ENCODE measurements around the gene KCNH1.

The KCNH1 gene

GRCh38 chr1:210711825-210712612, 421.9 kb downstream of the KCNH1 start:
- DNase-seq (ENCODE audit: low spot score): no peak

DNA sequence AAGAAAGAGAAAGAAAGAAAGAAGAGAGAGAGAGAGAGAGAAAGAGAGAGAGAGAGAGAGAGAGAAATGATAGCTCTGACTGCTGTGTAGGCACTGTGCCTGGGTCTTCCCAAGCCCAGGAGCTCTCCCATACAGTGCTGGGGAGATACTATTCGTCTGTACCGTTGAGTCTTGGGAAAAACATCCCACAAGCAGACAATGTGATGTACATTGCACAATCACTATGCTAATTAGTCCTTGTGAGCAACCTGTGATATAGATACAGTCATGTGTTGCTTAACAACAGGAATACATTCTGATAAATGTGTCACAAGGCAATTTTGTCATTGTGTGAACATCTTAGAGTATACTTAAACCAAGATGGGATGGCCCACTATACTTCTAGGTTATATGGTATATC, 424.2 kb downstream of the KCNH1 start:
- DNase-seq (ENCODE audit: low spot score): no peak

DNA sequence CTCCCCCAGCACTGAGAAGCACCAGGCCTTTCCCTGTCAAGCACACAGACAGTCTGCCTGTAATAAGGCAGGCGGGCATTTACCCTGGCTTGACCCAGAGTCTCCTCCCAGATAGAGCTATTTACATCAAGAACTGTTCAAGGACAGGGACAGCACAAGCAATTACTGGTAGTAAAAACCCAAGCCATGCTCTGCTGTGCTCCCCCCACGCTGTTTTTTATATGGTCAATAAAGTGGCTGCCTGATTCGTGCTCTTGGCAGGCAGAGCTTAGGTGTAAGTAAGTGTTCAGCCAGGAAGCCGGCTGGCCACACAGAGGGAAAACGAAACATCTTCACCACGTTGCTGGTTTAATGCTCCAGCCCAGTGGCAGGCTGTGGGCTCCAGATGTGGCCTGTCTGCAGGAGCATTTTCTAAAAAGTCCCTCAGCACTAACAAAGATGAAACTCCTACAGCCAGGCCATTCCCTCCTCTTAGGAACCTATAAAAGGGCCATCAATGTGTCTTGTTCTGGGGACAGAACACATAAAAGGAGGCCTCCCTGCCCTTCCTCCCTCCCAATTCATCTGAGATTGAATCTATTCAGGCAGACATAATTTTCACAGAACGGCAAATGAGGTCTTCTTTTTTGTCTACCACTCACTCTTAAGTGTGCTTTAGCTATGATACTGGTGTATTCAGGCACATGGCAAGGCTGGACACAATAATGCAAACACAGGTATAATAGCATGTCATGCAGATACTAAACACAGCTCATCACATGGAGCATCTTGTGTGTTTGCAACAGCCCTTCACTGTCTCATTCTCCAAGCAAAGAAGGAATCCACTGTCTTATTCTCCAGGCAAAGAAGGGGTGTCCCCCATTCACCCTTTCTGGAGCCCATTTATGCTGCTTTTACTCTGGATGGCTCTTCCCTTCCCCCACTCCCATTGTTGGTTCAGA, 426.4 kb downstream of the KCNH1 start:
- no peak for DNase-seq (ENCODE audit: low spot score)

DNA sequence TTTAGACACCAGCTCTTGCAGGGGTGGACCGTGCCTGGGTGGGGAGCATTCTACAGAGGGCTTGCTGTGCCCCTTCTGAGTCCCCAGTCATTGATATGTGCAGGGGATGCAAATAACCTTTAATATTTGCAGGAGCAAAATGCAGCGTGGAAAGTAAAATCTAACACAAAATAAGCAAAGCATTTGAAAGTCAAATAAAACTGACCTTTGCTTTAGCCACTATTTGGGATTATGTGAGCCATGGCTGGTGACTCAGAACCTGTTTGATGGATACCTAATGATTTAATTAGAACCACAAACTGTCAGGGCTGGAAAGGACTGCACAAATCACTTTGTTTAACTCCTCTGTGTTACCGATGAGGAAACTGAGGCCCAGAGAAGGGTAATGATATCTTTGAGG, 427.7 kb downstream of the KCNH1 start:
- no peak for DNase-seq (ENCODE audit: low spot score)

DNA sequence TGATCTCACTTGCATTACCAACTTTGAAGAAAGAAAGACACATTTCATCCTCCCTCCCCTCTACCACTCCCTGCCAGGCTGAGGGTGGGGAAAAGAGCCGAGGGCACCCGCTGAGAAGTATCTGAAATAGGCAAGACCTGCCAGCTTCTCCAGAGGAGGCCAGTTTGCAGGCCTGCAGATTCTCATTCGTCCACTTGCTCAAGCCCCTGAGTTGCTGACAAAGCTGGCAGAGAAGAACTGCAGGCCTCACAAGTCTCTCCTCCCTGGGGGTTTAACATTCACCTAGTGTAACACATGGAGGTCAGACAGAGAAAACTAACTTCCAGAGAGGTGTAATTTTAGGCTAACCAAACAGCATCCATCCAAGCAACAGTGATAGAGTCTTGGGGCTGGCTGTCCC, 428.9 kb downstream of the KCNH1 start:
- no peak for DNase-seq (ENCODE audit: low spot score)

DNA sequence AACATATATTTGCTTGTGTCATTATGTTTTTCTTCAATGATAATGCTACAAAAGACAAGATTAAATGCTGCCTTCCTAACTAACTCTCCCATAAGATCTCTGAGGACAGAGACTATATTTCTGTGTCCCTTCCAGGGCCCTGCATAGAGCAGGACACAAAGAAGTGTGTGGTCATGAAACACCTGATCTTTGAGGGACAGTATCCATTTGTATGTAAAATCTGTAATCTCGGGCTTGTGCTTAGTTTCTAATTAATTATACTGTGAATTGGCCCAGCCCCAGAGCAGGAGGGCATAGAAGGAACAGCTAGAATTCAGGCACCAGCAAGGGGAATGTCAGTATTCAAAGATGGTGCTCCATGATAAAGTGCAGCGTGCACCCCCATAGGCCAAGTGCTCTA, 430.4 kb downstream of the KCNH1 start:
- DNase-seq (ENCODE audit: low spot score): no peak

- DNase-seq (ENCODE audit: low spot score): no peak
Measured at GRCh38 chr1:210702506-210702905, 431.4 kb downstream of the KCNH1 start.

DNA sequence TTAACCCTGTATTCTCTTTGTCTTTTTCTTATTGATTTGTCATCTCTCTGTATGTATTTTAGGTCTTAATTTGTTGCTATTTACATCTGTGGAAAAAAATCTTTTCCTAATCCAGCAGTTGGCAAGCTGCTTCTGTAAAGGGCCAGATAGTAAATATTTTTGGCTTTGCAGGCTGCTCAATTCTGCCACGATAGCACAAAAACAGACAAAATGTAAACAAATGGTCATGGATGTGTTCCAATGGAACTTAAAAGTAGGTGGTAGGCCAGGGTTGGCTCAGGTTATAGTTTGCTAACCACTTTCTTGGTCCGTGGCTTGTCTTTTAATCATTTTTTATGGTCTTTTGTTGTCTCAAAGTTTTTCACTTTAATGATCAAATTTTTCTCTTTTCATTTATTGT, 433.4 kb downstream of the KCNH1 start:
- DNase-seq (ENCODE audit: low spot score): no peak

- DNase-seq (ENCODE audit: low spot score): no peak
Measured at GRCh38 chr1:210700083-210700482, 433.9 kb downstream of the KCNH1 start.

DNA sequence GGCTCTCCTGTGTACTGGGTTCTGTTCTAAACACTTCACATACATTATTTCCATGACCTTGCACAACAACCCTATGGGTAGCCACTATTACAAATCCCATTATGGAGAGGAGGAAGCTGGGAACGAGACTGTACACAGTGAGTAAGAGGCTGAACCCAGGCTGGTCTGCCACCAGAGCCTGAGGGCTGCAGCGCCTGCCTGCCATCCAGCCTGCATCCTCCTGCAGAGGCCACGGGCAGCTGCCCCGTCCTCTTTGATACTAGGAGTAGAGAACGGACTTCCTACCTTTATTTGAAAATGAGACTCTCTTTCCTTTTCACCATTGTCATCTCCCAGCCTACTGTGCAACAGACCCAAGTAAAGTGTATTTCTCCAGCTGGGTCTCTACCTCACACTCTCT, 435.3 kb downstream of the KCNH1 start:
- no peak for DNase-seq (ENCODE audit: low spot score)

DNA sequence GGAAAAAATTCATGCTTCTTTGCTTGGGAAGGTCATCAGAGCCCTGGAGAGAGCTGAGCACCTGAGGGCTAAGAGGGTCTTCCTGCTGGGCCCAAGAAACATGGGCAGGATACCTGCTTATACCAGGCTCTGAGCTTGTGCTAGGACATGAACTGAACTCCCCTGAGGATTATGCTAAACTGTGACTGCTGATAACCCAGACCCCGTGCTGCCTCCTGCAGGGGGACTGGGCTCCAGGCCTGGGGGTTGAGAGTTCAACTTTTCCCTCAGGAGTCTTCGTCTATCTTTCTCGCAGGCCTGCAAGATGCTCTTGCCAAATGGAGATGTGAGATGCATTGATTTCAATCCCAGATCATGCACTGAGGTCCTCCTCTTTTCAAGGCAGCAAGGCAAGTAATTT, 436.8 kb downstream of the KCNH1 start:
- DNase-seq (ENCODE audit: low spot score): no peak

DNA sequence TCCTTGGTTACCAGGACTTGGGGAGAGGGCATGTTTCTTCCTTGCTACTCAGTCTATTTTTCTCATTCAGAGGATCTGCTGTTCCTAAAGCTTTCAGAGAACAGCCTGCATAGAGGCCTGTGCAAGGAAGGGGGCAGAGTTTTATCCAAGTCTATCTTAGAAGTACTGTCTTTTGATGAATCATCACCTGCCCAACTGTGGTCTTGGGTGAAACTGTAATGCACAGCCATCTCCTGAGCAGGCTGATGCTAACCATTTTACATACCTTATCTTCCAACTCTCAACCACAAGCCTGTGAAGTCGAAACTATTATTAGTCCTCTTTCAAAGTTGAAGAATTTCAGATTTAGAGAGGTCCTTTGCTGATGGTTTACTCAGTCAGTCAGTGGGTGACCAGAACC, 437.2 kb downstream of the KCNH1 start:
- no peak for DNase-seq (ENCODE audit: low spot score)

DNA sequence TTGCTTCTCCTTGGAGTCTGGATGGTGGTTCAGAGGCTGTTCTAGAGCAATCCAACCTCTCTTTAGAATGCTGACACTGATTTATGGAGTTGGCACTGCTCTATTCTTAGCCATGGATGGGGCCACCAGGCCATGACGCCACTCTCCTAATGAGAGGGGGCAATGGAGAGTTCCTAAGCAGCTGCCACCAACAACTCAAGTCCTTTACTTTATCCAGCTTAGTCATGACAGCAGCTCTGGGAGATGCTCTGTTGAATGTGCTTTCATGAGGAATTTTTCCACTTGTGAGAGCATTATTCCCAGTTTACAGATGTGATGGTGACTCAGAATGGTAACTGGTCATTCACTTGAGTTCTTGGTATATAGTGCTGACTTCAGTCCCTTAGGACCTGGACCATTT, 438.9 kb downstream of the KCNH1 start:
- DNase-seq (ENCODE audit: low spot score): no peak

DNA sequence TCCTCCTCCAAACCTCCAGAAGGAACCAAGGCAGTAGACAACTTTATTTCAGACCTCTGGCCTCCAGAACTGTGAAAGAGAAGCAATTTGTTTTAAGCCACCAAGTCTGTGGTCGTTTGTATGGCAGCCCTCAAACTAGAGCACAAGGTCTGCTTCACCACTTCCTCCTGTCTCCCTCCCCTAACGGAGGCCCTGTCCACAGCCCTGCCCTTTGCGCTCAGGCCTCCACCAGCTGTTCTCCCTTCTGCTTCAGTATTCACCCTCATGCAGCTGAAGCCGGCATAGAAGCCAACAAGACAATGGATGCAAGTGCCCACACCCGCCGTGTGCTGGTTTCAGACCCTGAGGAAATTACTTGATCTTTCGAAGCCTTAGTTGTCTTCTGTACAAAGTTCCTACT, 441.2 kb downstream of the KCNH1 start:
- no peak for DNase-seq (ENCODE audit: low spot score)

DNA sequence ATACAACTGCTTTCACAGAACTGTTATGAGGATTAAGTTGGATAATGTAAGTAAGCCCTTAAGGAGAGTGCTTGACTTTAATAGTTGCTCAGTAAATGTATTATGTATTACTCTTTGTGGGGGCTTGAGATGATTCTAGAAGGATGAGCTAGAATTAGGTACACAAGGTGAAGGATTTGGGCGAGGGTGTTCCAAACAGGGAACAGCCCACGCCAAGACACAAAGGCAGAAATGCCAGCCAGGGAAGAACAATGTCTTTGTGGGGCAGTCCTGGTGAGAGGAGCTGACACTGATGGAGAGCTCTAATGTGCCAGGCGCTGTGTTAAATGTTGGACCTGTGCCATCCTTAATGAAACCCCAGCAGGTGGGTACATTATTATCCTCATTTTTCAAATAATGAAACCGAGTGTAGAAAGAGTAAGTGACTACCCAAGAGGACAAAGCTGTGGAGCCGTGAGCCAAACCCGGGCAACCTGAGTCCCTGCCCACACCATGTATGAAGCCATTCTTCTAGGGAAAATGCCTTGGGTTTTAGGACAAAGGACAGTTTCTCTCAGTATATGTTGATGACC, 442.8 kb downstream of the KCNH1 start:
- no peak for DNase-seq (ENCODE audit: low spot score)

DNA sequence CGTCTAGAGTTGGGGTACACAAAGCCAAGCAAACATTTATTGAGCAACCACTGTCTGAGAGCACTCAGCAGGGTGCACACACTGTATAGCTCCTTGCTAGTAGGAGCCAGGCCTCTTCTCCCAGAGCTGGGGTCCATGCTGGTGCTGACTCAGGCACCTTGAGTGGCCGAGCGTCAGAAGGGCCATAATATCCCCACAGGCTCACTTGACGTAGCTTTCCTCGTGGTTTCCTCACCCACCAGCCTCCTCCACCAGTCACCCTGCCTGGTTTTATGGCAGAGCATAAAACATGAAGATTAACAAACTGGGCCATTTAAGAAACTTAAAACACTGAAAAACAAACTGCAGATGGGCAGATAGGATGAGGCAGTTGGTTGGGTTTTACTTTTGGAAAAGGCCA, 443.7 kb downstream of the KCNH1 start:
- no peak for DNase-seq (ENCODE audit: low spot score)

DNA sequence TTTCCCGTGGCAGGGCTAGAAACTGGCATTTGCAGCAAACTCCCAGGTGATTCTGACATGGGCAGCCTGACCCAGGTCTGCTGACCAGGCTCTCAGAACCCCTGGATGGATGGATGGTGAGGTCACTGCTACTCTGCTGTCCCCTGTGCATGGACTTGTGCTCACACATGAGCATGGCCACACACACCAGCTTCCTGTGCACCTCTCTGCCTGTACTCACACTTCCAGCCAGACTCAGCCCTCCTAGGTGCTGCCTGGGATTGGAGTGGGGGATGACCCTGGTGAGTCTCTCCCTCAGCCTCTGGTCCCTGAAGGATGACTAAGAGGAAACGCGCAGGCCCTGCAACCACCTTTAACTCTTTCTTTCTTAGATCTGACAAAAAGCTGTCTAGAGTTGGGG, 444.1 kb downstream of the KCNH1 start:
- no peak for DNase-seq (ENCODE audit: low spot score)

DNA sequence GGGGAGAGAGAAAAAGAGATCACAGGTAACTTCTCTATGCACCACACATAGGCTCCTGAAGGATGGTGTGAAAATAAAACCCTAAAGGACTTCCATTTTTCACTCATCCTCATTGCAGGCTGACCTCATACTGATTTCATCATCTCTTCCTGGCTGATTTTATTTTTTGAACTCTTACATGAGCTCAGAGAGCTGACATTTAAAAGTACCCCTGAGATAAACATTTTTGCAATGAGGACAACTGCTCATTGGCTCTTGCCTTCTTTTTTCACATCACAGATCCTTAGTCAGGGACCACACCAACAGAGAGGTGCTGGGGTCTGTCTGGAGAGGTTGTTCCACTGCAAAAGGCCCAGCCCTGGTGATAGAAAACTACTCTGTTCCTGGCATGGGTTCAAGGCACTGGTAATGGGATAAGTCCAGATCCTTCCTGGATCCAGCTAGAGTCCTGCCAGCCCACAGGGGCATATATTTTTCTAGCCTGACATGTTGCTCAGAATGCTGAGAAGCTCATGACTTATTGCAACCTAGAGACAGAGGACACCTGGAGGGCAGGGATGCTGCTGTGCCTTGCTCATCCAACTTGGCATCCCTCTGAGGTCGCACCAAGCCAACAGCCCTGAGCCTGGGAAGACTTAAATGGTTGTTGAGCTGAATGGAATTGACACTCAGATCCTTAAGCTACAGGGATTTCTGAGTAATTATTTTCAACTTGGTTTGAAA, 445.3 kb downstream of the KCNH1 start:
- DNase-seq (ENCODE audit: low spot score): no peak

- DNase-seq (ENCODE audit: low spot score): no peak
Measured at GRCh38 chr1:210687582-210688279, 446.2 kb downstream of the KCNH1 start.

GRCh38 chr1:210686841-210687240, 447.1 kb downstream of the KCNH1 start:
- DNase-seq (ENCODE audit: low spot score): no peak

- DNase-seq (ENCODE audit: low spot score): no peak
Measured at GRCh38 chr1:210685295-210685650, 448.7 kb downstream of the KCNH1 start.

All from hepatic stellate cell (primary cell).